Osteoblast (primary cell): ENCODE measurements around the gene APLP2. TPM values are rescaled to one million over a fixed set of nuclear protein-coding genes. Genes with fewer than 3 reads are reported as not detected.
A peak's percentile ranks its signal among the peaks of the same experiment; 100 is the strongest.
"Not testable (repeated sequence)": the region's sequence is repeated elsewhere in the genome, so short reads cannot be mapped to it uniquely, and the experiment has no call there.

ENCODE experiments used
- DNase-seq: peaks from one replicate; pipeline ENCODE4 v3.0.0; 2011; ENCODE audit warnings: low spot score, mixed read lengths; ENCODE audit not compliant: insufficient read length; ENCODE audit errors: missing footprints
- H2AFZ ChIP-seq: 2 replicates; pipeline ENCODE4 v1.6.0; 2011; ENCODE audit warnings: mild to moderate bottlenecking, low read length
- H3K27ac ChIP-seq: 2 replicates; pipeline ENCODE4 v1.5.1; 2011; ENCODE audit warnings: mild to moderate bottlenecking, low read depth, low read length, moderate library complexity
- H3K27me3 ChIP-seq: 2 replicates; pipeline ENCODE4 v1.6.0; 2012; ENCODE audit warnings: mild to moderate bottlenecking, control low read depth, inconsistent platforms, low read length, moderate library complexity; ENCODE audit not compliant: insufficient read depth
- H3K36me3 ChIP-seq: 2 replicates; pipeline ENCODE4 v1.5.1; 2011; ENCODE audit warnings: mild to moderate bottlenecking, low read length, control low read depth, moderate library complexity; ENCODE audit not compliant: insufficient read depth
- H3K4me1 ChIP-seq: 2 replicates; pipeline ENCODE4 v1.5.1; 2011; ENCODE audit warnings: mild to moderate bottlenecking, low read length, control low read depth, moderate library complexity; ENCODE audit not compliant: insufficient read depth
- H3K4me2 ChIP-seq: 2 replicates; pipeline ENCODE4 v1.6.0; 2011; ENCODE audit warnings: mild to moderate bottlenecking, low read length; ENCODE audit not compliant: insufficient read depth
- H3K4me3 ChIP-seq: fragments of 200-600 bp; sonication (generic); 3 replicates; pipeline ENCODE4 v1.5.1; 2012; ENCODE audit warnings: mild to moderate bottlenecking, low read length, inconsistent platforms; ENCODE audit not compliant: insufficient read depth
- H3K79me2 ChIP-seq: 2 replicates; pipeline ENCODE4 v1.6.0; 2012; ENCODE audit warnings: mild to moderate bottlenecking, low read length, control low read depth, inconsistent platforms; ENCODE audit not compliant: insufficient read depth
- H3K9me3 ChIP-seq: 2 replicates; pipeline ENCODE4 v1.5.1; 2011; ENCODE audit warnings: low read depth, low read length, control low read depth
- H4K20me1 ChIP-seq: 2 replicates; pipeline ENCODE4 v1.6.0; 2012; ENCODE audit warnings: mild to moderate bottlenecking, low read length, control low read depth; ENCODE audit not compliant: insufficient read depth
- small RNA-seq: library from RNA; depleted of rRNA; stranded (forward); fragments of <200 nt; gene quantifications from one replicate; pipeline ENCODE3, GENCODE V24; 2012
- total RNA-seq: library from RNA; depleted of rRNA; stranded (reverse); fragments of >200 nt; gene quantifications from 2 replicates; pipeline ENCODE4 v1.2.3, GENCODE V29; 2012
- TF ChIP-seq, protein P1 (sequence below): IDR thresholded peaks from 2 replicates; pipeline ENCODE4 v1.5.1; 2011; ENCODE audit warnings: mild to moderate bottlenecking, low read depth, low read length, moderate library complexity; ENCODE audit errors: extremely low read depth

The APLP2 gene
- total RNA-seq, 1 donor = 331 TPM

DNA sequence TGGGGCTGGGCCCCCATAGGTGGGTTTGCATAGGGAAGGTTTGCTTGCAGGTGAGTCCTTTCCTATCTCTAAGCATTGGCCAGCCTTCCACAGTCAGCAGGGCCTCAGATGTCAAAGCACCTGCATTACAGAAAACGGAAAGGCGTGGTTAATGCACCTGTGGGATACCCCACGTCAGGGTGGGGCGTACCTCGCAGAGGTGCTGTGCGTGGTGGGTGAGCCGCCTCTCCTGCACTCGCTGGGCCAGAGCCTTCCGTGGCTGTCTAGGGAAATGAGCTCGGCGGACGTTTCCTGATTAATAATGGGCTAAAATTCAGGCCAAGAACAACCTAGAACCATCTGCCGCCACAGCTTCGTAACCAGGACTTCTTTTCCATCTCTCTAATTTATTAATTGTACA, 122.2 kb downstream of the APLP2 start:
- Histone ChIP-seq H3K27ac (no peak overlapping the region), H3K4me3 (no peak overlapping the region), H3K79me2 (no peaks in the 10 kb centered on the region), H3K4me2 (no peak overlapping the region), H3K27me3 (peaks cover 7% of the 10 kb centered on the region), H3K36me3 (no peaks in the 10 kb centered on the region), H2AFZ (no peak overlapping the region), H3K4me1 (no peaks in the 10 kb centered on the region), H4K20me1 (no peaks in the 10 kb centered on the region), H3K9me3 (no peaks in the 10 kb centered on the region)
- peak; percentile 38 for DNase-seq
- TF ChIP-seq, protein P1, sequence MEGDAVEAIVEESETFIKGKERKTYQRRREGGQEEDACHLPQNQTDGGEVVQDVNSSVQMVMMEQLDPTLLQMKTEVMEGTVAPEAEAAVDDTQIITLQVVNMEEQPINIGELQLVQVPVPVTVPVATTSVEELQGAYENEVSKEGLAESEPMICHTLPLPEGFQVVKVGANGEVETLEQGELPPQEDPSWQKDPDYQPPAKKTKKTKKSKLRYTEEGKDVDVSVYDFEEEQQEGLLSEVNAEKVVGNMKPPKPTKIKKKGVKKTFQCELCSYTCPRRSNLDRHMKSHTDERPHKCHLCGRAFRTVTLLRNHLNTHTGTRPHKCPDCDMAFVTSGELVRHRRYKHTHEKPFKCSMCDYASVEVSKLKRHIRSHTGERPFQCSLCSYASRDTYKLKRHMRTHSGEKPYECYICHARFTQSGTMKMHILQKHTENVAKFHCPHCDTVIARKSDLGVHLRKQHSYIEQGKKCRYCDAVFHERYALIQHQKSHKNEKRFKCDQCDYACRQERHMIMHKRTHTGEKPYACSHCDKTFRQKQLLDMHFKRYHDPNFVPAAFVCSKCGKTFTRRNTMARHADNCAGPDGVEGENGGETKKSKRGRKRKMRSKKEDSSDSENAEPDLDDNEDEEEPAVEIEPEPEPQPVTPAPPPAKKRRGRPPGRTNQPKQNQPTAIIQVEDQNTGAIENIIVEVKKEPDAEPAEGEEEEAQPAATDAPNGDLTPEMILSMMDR = no peak

DNA sequence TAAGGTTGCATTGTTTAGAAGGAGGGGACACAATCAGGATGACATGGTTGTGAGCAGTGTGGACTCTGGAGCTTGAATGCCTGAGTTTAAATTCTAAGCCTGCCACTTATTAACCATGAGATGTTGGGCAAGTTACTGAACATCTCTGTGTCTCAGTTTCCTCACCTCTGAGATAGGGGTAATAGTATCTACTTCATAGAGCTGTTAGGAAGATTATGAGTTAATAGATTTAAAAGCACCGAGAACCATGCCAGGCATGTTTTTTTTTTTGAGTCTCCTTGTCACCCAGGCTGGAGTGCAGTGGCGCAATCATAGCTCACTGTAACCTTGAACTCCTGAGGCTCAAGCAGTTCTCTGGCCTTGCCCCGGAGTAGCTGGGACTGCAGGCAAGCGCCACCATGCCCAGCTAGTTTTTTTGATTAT, 123.2 kb downstream of the APLP2 start:
- no peak overlapping the region for H3K4me3 ChIP-seq
- H3K4me1 ChIP-seq = no peaks in the 10 kb centered on the region
- TF ChIP-seq, protein P1 = no peak
- H3K27ac ChIP-seq = no peak overlapping the region
- no peaks in the 10 kb centered on the region for H3K36me3 ChIP-seq
- H2AFZ ChIP-seq = no peak overlapping the region
- no peak for DNase-seq
- no peaks in the 10 kb centered on the region for H3K9me3 ChIP-seq
- H4K20me1 ChIP-seq = no peaks in the 10 kb centered on the region
- no peak overlapping the region for H3K4me2 ChIP-seq
- H3K79me2 ChIP-seq = no peaks in the 10 kb centered on the region
- H3K27me3 ChIP-seq = peaks cover 7% of the 10 kb centered on the region

DNA sequence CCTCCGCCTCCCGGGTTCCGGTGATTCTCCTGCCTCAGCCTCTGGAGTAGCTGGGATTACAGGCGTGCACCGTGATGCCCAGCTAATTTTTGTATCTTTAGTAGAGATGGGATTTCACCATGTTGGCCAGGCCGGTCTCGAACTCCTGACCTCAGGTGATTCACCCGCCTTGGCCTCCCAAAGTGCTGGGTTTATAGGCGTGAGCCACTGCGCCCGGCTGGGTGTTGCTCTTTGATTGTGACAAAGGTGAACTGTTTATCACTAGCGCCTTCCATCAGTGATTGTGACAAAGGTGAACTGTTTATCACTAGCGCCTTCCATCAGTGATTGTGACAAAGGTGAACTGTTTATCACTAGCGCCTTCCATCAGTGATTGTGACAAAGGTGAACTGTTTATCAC, 123.9 kb downstream of the APLP2 start:
- H2AFZ ChIP-seq, DNase-seq, H3K79me2 ChIP-seq, H3K4me2 ChIP-seq, H3K9me3 ChIP-seq, H3K36me3 ChIP-seq, H3K4me3 ChIP-seq, H3K4me1 ChIP-seq, H3K27me3 ChIP-seq, H3K27ac ChIP-seq, H4K20me1 ChIP-seq: not testable (repeated sequence)

Small RNAs within 50 kb of the gene (small RNA-seq; reads per million reads assigned to genes)
- gene RF00015 = not detected
- not detected for gene RPL34P21

Other genes starting within 250 kb of the APLP2 start
- 15.2 and 18.9 TPM in 2 replicates for gene NFRKB, start 174.3 kb upstream of the APLP2 start, total RNA-seq
- gene PRDM10, start 67.1 kb upstream of the APLP2 start, total RNA-seq = 8.0 and 8.8 TPM in 2 replicates
- gene ST14, start 89.9 kb downstream of the APLP2 start, total RNA-seq = under 0.01 TPM in 1 of 2 replicates, not detected in the other
- gene ZBTB44, start 245.0 kb downstream of the APLP2 start, total RNA-seq = 47.1 and 50.3 TPM in 2 replicates